SK-MEL-5 (cell line): ENCODE measurements around the gene QDPR. TPM values are rescaled to one million over a fixed set of nuclear protein-coding genes. Genes with fewer than 3 reads are reported as not detected.
A peak's percentile ranks its signal among the peaks of the same experiment; 100 is the strongest.
"Not testable (repeated sequence)": the region's sequence is repeated elsewhere in the genome, so short reads cannot be mapped to it uniquely, and the experiment has no call there.

Source experiments
- DNase-seq: peaks from one replicate; pipeline ENCODE4 v3.0.0-alpha.2; 2016; ENCODE audit warnings: low read depth, low spot score
- in situ Hi-C: cut with HindIII; loops from 2 replicates; pipeline ENCODE4 v1.10.0; 2016; ENCODE audit warnings: low sequenced_read_pairs, high pct_unique_total_duplicates, low pct_unique_long_range_greater_than_20kb
- polyA plus RNA-seq, 2 experiments: library from polyadenylated mRNA; depleted of rRNA; stranded (reverse); fragments of >200 nt; gene quantifications; 2 replicates each; pipeline ENCODE4 v1.2.3, GENCODE V29; 2015
- total RNA-seq: library from RNA; depleted of rRNA; stranded (reverse); fragments of >200 nt; shearing (Covaris generic); gene quantifications from 2 replicates; pipeline ENCODE4 v1.2.3, GENCODE V29; 2014; rRNA removed

Gene QDPR
- total RNA-seq: 37.9 and 55.5 TPM in 2 replicates
- polyA plus RNA-seq (2015; cell fraction: cytosol; rRNA removed): 134 and 206 TPM in 2 replicates
- polyA plus RNA-seq (2015; cell fraction: nucleus; rRNA removed): 25.2 and 30.4 TPM in 2 replicates

DNA sequence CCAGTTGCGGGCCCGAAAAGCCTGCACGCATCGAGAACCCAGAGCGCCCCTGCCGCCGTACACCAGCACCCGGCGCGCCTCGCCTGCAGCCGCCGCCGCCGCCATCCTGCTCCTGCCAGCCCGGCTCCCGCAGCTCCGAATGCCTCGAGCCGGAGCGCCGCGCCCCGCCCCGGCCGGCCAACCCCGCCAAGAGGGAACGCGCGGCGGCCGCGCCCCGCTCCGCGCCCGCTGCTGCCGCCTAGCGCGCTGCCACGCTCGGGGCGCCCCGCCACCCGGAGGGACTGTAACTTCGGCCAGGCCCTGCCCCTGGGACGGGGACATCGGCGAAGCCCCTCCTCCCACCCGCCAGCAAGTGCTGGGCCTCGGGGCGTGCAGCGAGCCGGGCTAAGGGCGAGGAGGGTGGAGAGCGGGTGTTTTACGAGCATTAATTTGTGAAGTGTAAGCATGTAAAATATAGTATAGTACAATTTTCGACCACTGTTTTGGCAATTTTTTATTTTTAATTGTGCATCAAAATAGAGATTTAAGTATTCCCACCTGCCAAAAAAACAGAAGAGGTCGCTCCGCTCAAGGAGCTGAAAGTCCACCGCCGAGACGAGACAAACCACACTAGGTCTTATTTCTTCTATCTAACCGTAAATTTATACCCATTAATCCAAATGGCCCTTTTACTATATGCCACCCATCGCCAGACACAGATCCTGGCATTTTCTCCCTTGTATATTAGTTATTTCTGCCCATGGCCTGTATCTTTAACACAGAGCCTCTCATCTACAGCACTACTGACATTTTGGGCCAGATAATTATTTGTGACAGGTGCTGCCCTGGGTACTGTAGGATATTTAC lies at the start of gene QDPR:
TSS of gene QDPR (minus strand) at position 141 of the 846 bp plus-strand sequence. CDS start at position 105, 36 bp downstream.
- peak; percentile 65 for DNase-seq
- in situ Hi-C loops: no loop called here

DNA sequence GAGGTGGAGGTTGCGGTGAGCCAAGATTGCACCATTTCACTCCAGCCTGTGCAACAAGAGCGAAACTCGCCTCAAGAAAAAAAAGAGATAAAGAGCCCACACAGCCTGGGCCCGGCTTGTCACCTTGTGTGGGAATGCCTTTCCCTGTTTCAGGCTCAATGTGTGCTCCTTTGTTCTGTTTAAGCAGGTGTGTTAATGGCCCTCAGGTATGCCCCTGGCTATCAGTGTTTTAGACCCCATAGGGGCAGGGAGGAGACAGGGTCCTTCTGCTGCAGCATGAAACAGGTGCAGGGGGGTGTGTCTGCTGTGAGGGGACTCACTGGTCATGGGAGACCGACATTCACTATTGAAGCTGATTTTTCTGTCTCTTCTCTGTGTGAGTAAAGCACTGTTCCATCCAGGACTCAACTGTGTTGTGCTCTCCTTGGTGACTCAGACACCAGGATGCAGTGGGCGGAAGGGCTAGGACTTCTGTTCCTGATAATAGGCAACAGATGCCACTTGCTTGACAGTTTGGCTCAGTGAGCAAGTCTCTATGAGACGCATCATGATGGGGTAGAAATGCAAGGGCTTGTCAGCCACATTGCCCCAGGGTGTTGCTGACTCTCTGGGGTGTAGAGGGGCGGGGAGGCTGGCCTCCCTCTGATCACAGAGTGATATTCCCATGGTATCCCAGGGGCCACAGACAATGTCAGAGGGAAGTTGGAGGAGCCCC lies 49.5 kb upstream of the QDPR start:
- DNase-seq: no peak
- in situ Hi-C loops: no loop called here

DNA sequence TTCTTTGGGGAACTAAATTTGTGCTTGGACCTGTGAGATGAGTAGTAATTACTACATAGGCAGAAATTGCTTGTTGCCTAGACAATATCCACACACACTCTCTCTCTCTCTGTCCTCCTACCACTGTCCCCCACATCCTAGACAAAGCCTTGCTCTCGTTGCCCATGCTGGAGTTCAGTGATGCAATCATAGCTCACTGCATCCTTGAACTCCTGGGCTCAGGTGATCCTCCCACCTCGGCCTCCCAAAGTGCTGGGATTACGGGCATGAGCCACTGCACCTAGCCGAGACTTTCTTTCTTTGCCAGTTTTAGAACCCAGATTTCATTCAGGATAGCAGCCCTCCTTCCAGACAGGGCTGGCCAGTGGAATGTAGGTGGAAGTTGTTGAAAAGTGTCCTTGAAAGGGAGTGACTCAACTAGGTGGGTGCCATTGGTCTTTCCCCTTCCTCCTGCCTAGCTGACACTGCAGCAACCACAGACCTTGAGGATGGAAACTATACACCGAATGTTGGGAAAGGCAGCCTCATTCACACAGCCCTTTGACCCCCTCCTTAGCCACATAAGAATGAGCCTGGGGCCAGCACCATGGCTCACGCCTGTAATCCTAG lies 48.3 kb upstream of the QDPR start:
- in situ Hi-C loops: no loop called here
- no peak for DNase-seq

DNA sequence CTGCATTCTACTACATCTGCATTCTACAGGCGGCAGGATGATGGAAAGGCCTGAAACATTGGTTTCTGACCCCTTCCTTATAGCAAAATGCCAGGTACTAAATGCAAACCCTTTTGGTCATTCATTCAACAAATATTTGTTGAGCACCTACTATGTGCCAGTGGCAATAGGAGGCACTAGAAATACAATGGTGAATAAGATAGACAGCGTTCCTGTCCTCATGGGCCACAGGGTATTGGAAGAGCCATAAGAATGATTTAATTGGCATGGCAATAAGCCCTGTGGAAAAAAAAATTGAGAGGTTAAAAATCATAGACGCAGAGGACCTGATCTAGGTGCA lies 47.8 kb upstream of the QDPR start:
- in situ Hi-C loops: no loop called here
- no peak for DNase-seq

DNA sequence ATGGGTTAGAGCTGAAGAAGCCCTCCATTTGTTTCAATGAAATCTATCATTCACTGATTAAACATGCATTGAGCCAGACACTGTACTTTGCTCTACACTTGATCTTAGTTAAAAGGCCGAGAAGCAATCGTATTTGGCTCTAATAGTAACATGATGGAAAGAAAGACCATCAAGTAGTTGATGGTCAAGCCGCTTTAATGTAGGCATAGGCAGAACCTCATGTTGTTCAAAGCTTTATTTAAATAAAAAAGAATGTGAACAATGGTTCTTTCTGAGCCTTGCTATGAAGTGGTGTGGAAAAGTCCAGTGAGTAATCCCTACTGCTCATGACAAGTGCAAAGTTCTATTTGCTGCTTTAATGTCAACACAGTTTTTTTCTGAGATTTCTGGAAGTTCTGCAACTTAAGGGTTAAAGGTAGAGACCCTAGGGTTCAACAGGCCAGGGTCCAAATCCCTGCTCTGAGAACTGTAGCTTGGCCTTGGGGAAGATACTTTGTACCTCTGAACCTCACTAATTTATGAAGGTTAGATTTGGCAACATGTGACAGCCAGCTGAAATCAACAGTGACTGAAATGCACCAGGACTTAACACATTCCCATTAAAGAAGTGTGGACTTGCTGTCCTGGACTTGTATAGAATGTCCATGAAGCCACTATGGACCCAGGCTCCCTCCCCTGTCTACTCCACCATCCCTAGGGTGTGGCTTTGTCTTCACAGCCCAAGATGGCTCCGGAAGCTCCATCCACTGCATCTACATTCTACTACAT lies 47.2 kb upstream of the QDPR start:
- no peak for DNase-seq
- in situ Hi-C loops: no loop called here

DNA sequence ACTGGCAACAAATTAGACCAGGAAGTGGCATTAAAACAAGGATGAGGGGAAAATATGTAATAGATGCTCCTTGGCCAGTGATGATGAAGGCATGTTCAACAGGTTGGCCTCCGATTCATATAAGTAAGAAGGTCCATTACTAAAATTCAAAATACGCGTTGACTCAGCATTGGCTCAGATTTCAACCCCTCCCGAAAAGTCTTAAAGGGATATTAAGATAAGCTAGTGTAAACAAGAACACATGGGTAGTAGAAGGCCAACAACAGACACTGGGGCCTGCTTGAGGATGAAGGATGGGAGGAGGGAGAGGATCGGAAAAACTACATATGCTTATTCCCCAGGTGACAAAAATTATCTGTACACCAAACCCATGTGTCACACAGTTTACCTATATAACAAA lies 46.0 kb upstream of the QDPR start:
- in situ Hi-C loops: no loop called here
- no peak for DNase-seq

DNA sequence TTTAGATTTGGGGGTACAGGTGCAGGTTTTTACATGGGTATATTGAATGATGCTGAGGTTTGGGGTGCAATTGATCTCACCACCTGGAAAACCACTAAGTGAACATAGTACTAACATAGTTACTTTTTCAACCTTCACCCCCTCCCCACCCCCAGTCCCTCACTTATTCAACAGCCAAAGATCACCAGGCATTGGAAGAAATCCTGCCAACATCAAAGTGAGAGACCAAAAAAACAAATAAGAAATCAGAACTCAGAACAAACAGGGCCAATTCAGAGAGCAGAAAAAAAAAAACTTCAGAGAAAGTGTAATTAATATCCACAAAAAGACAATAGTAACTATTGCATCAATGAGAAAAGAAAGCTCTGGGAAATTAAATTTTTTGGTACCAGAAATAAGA lies 44.6 kb upstream of the QDPR start:
- DNase-seq: no peak
- in situ Hi-C loops: no loop called here

DNA sequence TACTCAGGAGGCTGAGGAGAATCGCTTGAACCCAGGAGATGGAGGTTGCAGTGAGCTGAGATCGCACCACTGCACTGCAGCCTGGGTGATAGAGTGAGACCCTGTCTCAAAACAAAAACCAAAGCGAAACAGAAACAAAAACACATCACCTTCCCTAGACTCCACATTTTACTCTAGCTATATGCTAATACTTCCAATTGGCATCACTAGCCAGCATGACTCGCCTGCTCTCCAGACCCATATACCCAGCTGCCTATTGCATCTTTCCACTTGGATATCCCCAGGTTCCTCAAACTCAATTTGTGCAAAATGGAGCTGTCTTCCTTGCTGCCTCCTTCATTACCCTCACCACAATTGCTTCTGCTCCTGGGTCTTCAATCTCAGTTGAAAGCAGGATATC lies 42.7 kb upstream of the QDPR start:
- in situ Hi-C loops: no loop called here
- no peak for DNase-seq

DNA sequence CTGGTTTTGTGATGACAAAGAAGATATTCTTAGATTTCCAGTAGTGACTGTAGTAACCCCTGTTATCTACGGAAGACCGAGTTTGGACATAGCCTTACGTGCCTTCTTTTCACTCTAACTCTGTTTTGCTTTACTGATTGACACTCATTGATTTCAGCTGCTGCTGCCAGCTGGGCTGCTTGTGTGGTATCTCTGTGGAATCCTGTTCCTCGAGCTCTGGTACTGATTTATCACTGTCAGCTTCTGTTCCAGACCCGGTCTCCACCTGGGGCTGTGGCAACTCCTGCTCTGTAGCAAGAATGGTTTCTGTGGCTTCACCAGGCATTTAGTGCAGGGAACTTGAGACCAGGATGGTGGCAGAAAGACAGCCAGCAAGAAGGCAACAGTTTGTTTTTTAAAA lies 40.5 kb upstream of the QDPR start:
- no peak for DNase-seq
- in situ Hi-C loops: no loop called here

DNA sequence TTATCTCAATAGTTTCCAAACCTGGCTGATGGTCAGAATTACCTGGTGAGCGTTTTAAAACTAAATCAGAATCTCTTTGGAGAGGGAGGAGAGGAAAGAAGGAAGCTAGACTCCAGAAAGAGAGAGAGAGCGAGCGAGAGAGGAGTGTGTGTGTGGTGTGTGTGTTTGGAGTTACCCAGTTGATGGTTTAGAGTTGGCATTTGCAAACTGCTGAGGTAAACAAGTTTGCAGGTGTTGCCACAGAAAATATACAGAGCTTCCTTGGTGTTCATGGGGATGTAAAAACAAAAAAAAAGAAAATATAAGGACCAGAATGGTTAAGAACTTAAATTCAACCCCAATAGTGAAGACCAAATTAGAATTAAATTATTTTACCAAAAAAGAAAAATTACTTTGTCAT lies 38.7 kb upstream of the QDPR start:
- no peak for DNase-seq
- in situ Hi-C loops: no loop called here

DNA sequence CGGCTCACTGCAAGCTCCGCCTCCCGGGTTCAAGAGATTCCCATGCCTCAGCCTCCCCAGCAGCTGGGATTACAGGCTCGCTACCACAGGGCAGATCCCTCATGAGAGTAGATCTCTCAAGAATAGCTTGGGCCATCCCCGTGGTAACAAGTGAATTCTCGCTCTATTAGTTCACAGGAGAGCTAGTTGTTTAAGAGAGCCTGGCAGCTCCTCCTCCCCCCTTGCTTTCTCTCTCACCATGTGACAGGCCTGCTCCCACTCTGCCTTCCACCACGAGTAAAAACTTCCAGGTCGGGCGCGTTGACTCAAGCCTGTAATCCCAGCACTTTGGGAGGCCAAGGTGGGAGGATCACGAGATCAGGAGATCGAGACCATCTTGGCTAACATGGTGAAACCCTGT lies 34.8 kb upstream of the QDPR start:
- in situ Hi-C loops: no loop called here
- no peak for DNase-seq

DNA sequence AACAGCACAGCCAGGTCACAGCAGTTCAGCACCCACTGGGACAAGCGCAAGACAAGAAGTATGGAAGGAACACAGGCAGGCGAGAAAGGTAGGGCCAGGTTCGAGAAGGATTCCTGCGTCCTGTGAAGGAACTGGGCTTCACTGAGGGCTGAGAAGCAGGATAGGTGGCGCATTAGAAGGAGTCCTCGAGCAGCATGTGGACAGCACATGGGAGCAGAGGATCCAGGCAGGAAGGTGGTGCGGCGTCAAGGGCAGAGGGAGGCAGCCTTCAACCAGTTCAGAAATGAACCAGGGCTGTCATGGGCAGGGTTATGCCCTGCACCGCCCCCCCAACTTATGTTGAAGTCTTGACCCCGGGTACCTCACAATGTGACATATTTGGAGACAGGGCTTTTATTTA lies 34.3 kb upstream of the QDPR start:
- in situ Hi-C loops: no loop called here

DNA sequence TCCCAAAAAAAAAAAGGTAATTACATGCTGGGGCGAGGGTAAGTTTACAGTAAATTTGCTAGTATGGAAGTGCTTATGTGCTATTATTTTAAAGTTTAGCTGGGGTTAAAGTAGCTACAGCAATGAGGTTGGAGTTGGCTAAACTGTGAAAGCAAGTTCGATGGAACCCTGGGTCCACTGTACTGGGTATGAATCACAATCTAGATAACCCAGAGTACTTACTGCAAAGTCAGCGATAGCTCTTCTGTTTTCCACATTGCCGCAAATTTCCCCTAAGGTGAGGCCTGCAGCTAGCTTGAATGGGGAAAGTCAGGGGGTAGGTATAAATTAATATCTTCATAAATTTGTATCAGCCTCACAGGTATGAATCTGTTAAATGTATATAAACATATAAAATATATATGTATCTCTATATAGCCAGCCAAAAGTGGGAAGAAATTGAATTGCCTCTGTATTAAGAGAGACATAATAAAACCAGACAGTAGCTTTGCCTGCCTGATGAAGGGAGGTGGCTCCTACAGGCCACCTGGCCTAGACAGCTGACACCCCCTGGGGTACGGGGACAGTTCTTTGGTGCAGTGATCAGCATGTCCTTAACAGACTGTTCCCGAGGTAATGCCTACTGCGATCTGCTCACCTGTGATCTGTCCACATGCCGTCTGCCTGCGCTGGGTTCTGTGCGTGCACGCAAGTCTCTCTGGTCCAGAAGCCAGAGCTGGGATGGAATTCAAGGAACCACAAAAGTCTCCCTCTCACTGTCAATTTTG lies 33.7 kb upstream of the QDPR start:
- in situ Hi-C loops: no loop called here

More for the DNA sequence above, 34.3 kb upstream of the QDPR start:
- DNase-seq: no peak

DNA sequence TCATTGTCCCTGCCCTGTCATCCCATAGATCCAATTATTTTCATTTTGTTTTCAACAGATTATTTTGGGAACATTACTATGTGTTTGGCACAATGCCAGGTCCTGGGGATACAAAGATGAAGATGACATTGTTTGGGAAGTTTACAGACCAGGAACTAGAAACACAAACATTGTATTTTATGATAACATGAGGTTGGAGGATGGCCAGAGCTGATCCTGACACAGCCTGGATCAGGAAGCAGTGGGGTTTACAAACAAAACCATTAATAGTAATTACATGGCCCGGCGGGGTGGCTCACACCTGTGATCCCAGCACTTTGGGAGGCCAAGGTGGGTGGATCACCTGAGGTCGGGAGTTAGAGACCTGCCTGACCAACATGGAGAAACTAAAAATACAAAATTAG lies 32.9 kb upstream of the QDPR start:
- in situ Hi-C loops: no loop called here
- DNase-seq: peak; percentile 56

More for the DNA sequence above, 33.7 kb upstream of the QDPR start:
- DNase-seq: no peak

DNA sequence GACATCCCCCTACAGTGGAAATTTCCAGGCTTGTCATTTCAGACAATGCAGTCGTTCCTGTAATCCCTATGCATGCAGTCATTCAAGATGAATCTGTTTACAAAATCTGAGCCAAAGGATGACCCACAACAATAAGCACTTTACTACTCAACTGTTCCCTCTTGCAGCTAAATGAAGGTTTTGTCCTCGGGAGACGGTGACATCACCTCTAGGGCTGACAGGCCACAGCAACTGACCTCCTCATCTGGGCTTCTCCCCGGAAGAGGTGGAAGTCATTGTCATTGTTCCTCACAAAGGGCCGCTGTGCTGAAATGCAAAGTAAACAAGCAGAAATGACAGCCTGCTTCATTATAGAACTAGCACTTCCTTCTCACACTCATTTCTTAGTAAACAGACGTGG lies 32.3 kb upstream of the QDPR start:
- in situ Hi-C loops: no loop called here
- peak; percentile 90 for DNase-seq

DNA sequence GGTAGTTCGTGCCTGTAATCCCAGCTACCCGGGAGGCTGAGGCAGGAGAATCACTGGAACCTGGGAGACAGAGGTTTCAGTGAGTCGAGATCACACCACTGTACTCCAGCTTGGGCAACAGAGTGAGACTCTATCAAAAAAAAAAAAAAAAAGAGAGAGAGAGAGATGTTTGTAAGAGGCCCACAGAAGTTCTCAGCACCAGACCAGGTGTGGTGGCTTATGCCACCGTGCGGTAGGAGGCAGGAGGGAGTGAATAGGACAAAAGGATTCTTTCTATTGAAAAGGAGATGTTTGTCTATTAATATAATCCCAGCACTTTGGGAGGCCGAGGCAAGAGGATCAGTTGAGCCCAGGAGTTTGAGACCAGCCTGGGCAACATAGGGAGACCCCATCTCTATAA lies 25.2 kb upstream of the QDPR start:
- in situ Hi-C loops, DNase-seq: not testable (repeated sequence)

DNA sequence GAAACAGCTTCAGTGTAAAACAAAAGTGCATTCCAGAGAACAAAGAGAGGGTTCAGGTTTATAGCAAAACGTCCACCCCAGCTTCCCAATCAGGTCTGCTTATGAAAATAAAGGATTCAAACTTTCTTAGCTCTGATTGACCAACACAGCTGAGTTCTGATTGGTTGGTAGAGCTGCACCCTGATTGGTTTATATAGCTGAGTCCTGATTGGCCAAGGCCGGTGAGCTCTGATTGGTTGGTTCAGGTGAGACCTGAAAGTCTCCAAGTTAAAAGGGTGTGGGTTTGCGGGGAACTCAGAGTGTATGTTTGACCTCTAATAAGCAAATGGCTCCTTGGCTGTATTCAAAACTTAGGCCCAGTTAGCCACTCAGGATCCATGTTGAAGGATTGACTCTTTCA lies 24.0 kb upstream of the QDPR start:
- DNase-seq: peak; percentile 7
- in situ Hi-C loops: no loop called here
